SK-N-MC (cell line): Measurements from ENCODE around the gene C1R.

Experiments used
- EZH2 ChIP-seq: fragments of 200-600 bp; sonication (generic); IDR thresholded peaks from one replicate; pipeline ENCODE4 v1.6.1; 2017; ENCODE audit warnings: antibody characterized with exemption
- FOXP2 ChIP-seq: optimal IDR thresholded peaks from 2 replicates; pipeline ENCODE3; 2011; ENCODE audit warnings: mild to moderate bottlenecking, moderate library complexity; ENCODE audit not compliant: insufficient read depth; ENCODE audit errors: extremely low read length, control extremely low read depth
- POLR2AphosphoS5 ChIP-seq: IDR thresholded peaks from 2 replicates; pipeline ENCODE4 v1.6.1; 2012; ENCODE audit warnings: mild to moderate bottlenecking, low read depth, low read length, borderline replicate concordance

DNA sequence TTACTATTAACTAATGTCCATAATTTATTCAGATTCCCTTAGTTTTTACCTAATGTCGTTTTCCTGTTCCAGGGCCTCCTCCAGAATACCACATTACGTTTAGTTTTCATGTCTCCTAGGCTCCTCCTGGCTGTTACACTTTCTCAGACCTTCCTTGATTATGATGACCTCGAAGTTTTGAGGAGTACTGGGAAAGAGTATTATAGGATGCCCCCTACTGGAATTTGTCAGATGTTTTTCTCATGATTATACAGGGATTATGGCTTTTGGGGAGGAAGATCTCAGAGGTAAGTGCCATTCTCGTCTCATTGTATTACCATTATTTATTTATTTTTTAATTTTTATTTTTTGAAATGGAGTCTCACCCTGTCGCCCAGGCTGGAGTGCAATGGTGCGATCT, 49.4 kb downstream of the C1R start:
- TF ChIP-seq POLR2AphosphoS5 (no peak), EZH2 (no peak), FOXP2 (no peak)
